Lower leg skin (tissue), 3 donors: ENCODE measurements around the gene OR5A2.

Source experiments
- POLR2A ChIP-seq, 2 donors: fragments of 450-650 bp; IDR thresholded peaks; one replicate each; pipeline ENCODE4 v1.6.1; 2016 to 2017; ENCODE audit warnings: antibody characterized with exemption in 2 of 2, mild to moderate bottlenecking in 1 of 2, moderate library complexity in 1 of 2
- TF ChIP-seq, protein P1 (sequence below), 3 donors: fragments of 450-650 bp; IDR thresholded peaks; one replicate each; pipeline ENCODE4 v1.5.1; 2016; ENCODE audit warnings: antibody characterized with exemption in 3 of 3, mild to moderate bottlenecking in 3 of 3, moderate library complexity in 2 of 3

DNA sequence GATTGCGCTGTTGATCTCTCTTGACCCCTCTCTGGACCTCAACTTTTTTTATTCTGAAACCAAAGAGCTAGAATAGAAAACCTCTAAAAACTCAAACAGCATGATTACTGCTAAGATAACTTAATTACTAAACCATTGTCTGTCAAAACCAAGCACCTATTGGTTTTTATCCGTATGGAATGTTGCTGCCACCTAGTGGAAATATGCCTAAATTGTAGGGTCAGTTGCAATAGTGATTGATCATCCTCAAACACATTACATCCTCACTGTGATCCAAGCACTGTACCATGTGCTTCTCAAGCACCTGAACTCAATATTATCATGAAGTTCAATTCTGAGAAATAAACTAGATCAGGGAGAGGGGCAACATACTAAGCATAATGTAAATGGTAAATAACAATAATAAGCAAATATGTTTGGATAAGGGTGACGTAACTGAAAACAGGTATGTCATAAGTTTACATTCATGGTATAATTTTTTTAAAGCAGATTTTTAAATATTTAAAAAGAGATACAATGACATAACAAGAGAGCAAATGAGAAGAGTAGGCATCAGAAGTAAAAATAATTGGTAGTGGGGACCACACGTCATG is 3.8 kb upstream of the OR5A2 start:
- no peak for TF ChIP-seq POLR2A (IDR thresholded peaks at IDR 0.05)
- TF ChIP-seq, protein P1, sequence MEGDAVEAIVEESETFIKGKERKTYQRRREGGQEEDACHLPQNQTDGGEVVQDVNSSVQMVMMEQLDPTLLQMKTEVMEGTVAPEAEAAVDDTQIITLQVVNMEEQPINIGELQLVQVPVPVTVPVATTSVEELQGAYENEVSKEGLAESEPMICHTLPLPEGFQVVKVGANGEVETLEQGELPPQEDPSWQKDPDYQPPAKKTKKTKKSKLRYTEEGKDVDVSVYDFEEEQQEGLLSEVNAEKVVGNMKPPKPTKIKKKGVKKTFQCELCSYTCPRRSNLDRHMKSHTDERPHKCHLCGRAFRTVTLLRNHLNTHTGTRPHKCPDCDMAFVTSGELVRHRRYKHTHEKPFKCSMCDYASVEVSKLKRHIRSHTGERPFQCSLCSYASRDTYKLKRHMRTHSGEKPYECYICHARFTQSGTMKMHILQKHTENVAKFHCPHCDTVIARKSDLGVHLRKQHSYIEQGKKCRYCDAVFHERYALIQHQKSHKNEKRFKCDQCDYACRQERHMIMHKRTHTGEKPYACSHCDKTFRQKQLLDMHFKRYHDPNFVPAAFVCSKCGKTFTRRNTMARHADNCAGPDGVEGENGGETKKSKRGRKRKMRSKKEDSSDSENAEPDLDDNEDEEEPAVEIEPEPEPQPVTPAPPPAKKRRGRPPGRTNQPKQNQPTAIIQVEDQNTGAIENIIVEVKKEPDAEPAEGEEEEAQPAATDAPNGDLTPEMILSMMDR (IDR thresholded peaks at IDR 0.05): no peak
